Endothelial cell of umbilical vein (primary cell): ENCODE results near the gene NRXN3. TPM values are rescaled to one million over a fixed set of nuclear protein-coding genes. Genes with fewer than 3 reads are reported as not detected.

Experiments used
- BruUV-seq: library from RNA; stranded (reverse); fragments of 400-500 nt; replicated peaks from 2 replicates; lab custom pipeline; 2021; lab: Mats Ljungman, UMichigan
- CTCF ChIA-PET: fragments of 300-600, 350-600 bp; sonication (Branson Sonifier 250); formaldehyde crosslinking; loops from one replicate; lab custom pipeline; 2021; ENCODE audit warnings: antibody characterized with exemption, inconsistent platforms; lab: Charles Lee
- POLR2A ChIA-PET: fragments of 300-600, 350-600 bp; sonication (Branson Sonifier 250); formaldehyde crosslinking; loops from one replicate; lab custom pipeline; 2021; ENCODE audit warnings: antibody characterized with exemption, inconsistent platforms; lab: Charles Lee
- DNase-seq: peaks from one replicate; pipeline ENCODE4 v3.0.0-alpha.2; 2011; ENCODE audit warnings: low read depth, low spot score
- FAIRE-seq: peaks from 2 replicates; lab custom pipeline; 2011; peaks lifted over from hg19 to GRCh38; lab: Jason Lieb, UNC
- H2AFZ ChIP-seq: 2 replicates; pipeline ENCODE4 v1.6.0; 2012; ENCODE audit warnings: low read depth, low read length, control low read depth, inconsistent platforms
- H3K27ac ChIP-seq: 2 replicates; pipeline ENCODE4 v1.5.1; 2011; ENCODE audit warnings: low read depth, mild to moderate bottlenecking, control low read depth, low read length, moderate library complexity; ENCODE audit not compliant: insufficient read depth
- H3K27me3 ChIP-seq, 2 experiments: 2 replicates each; pipeline versions ENCODE4 v1.6.0 to v1.6.1; 2011; ENCODE audit warnings: low read length in 2 of 2, mixed read lengths in 1 of 2; ENCODE audit not compliant: control insufficient read depth in 2 of 2, insufficient read depth in 2 of 2
- H3K36me3 ChIP-seq, 2 experiments: 2 replicates in 1 of 2; 3 replicates in 1 of 2; pipeline ENCODE4 v1.5.1; 2011; ENCODE audit warnings: low read length in 2 of 2, mild to moderate bottlenecking in 1 of 2, moderate library complexity in 1 of 2; ENCODE audit not compliant: control insufficient read depth in 2 of 2, insufficient read depth in 2 of 2; ENCODE audit errors: extremely low read depth in 1 of 2
- H3K4me1 ChIP-seq: 3 replicates; pipeline ENCODE4 v1.5.1; 2011; ENCODE audit warnings: mild to moderate bottlenecking, low read length; ENCODE audit not compliant: control insufficient read depth, insufficient read depth; ENCODE audit errors: extremely low read depth
- H3K4me2 ChIP-seq: 2 replicates; pipeline ENCODE4 v1.6.1; 2011; ENCODE audit warnings: low read length, control low read depth, mixed read lengths; ENCODE audit not compliant: insufficient read depth
- H3K4me3 ChIP-seq, 3 experiments: fragments of 200-600 bp in 1 of 3; sonication (generic), shearing (Covaris generic) in 1 of 3; replicated peaks in 1 of 3; 2 replicates each; pipeline ENCODE4 v1.5.1; 2011 to 2016; ENCODE audit warnings: control low read depth in 3 of 3, low read length in 3 of 3, mild to moderate bottlenecking in 2 of 3, inconsistent platforms in 1 of 3, low read depth in 1 of 3, moderate library complexity in 1 of 3; ENCODE audit not compliant: insufficient read depth in 1 of 3
- H3K79me2 ChIP-seq: 2 replicates; pipeline ENCODE4 v1.6.0; 2012; ENCODE audit warnings: low read length, inconsistent platforms; ENCODE audit not compliant: control insufficient read depth, insufficient read depth
- H3K9ac ChIP-seq: replicated peaks from 2 replicates; pipeline ENCODE3; 2011; ENCODE audit warnings: low read length, control low read depth; ENCODE audit not compliant: insufficient read depth; ENCODE audit errors: extremely low read depth
- H3K9me1 ChIP-seq: replicated peaks from 3 replicates; pipeline ENCODE4 v1.6.0; 2011; ENCODE audit warnings: mild to moderate bottlenecking, low read length; ENCODE audit not compliant: control insufficient read depth, insufficient read depth; ENCODE audit errors: extremely low read depth
- H3K9me3 ChIP-seq: replicated peaks from 2 replicates; pipeline ENCODE4 v1.5.1; 2012; ENCODE audit warnings: low read length, inconsistent platforms; ENCODE audit not compliant: control insufficient read depth, insufficient read depth
- H4K20me1 ChIP-seq: replicated peaks from 2 replicates; pipeline ENCODE3; 2011; ENCODE audit warnings: mild to moderate bottlenecking, low read length; ENCODE audit not compliant: control insufficient read depth, insufficient read depth; ENCODE audit errors: extremely low read depth
- CTCF ChIP-seq, 2 donors: IDR thresholded peaks; 1 replicate in 1 of 2; 2 replicates in 1 of 2; pipeline ENCODE4 v1.5.1; 2011; ENCODE audit warnings: low read length in 2 of 2, mild to moderate bottlenecking in 2 of 2, moderate library complexity in 2 of 2, control low read depth in 1 of 2, inconsistent platforms in 1 of 2, low read depth in 1 of 2; ENCODE audit not compliant: insufficient read depth in 1 of 2; ENCODE audit errors: extremely low read depth in 1 of 2
- EZH2 ChIP-seq: IDR thresholded peaks from 2 replicates; pipeline ENCODE4 v1.6.1; 2012; ENCODE audit warnings: borderline replicate concordance, low read depth, mild to moderate bottlenecking, moderate library complexity, low read length, inconsistent platforms; ENCODE audit not compliant: severe bottlenecking
- FOS ChIP-seq: IDR thresholded peaks from 2 replicates; pipeline ENCODE4 v1.6.1; 2011; ENCODE audit warnings: mild to moderate bottlenecking, low read length, moderate library complexity, borderline replicate concordance; ENCODE audit not compliant: insufficient read depth
- GATA2 ChIP-seq: IDR thresholded peaks from 2 replicates; pipeline ENCODE4 v1.7.0; 2011; ENCODE audit warnings: low read depth, mild to moderate bottlenecking, moderate library complexity, mixed read lengths, low read length; ENCODE audit not compliant: insufficient read length, insufficient read depth
- JUN ChIP-seq: IDR thresholded peaks from 2 replicates; pipeline ENCODE4 v1.6.1; 2011; ENCODE audit warnings: borderline replicate concordance, low read depth; ENCODE audit not compliant: insufficient read length, insufficient read depth
- MAX ChIP-seq: IDR thresholded peaks from 2 replicates; pipeline ENCODE4 v1.6.1; 2011; ENCODE audit not compliant: insufficient read depth, insufficient read length
- MYC ChIP-seq: IDR thresholded peaks from one replicate; pipeline ENCODE4 v1.6.1; 2011; ENCODE audit warnings: mild to moderate bottlenecking, low read depth, low read length
- POLR2A ChIP-seq: IDR thresholded peaks from 2 replicates; pipeline ENCODE4 v1.6.1; 2012; ENCODE audit warnings: low read depth, mild to moderate bottlenecking, control low read depth, low read length
- POLR2AphosphoS5 ChIP-seq: IDR thresholded peaks from 2 replicates; pipeline ENCODE4 v1.6.1; 2012; ENCODE audit warnings: low read depth, mild to moderate bottlenecking, control low read depth, low read length, moderate library complexity; ENCODE audit not compliant: insufficient read depth
- dilution Hi-C: fragments of 300-500 bp; cut with MboI; formaldehyde crosslinking; loops from one replicate; pipeline ENCODE4 v1.15.0; 2019; ENCODE audit warnings: low sequenced_read_pairs; ENCODE audit not compliant: extremely low pct_ligation_motif_present
- intact Hi-C: fragments of 100-400 bp; cut with micrococcal nuclease; formaldehyde crosslinking; loops from one replicate; pipeline ENCODE4 v1.10.0; 2022
- polyA plus RNA-seq, 4 experiments: library from polyadenylated mRNA; depleted of rRNA in 3 of 4; stranded (reverse) in 3 of 4; unstranded in 1 of 4; fragments of >200 nt; gene quantifications; 2 replicates each; pipeline versions ENCODE4 v1.2.1 to v1.2.3, GENCODE V29; 2011 to 2012; ENCODE audit warnings: missing spikeins in 1 of 4
- total RNA-seq: library from RNA; stranded (reverse); gene quantifications from 2 replicates; pipeline ENCODE4 v1.2.3, GENCODE V29; 2021

NRXN3 gene
- total and polyA plus RNA-seq, 2 donors (not counting 3 experiments of a cell fraction or from before 2014, with no cell fraction given) = 0.72 to 4.2 TPM

GRCh38 chr14:78652727-78653126 is 482.6 kb downstream of the NRXN3 start:
- H3K27ac ChIP-seq = no peak overlapping the region
- intact Hi-C loops (no loop called here), dilution Hi-C loops (no loop called here)
- no peak overlapping the region for H3K4me2 ChIP-seq
- POLR2A ChIA-PET = no interaction called here
- H3K4me1 ChIP-seq = no peaks in the 10 kb centered on the region
- H3K9me1 ChIP-seq = no peaks in the 10 kb centered on the region
- no peaks in the 10 kb centered on the region for H3K27me3 ChIP-seq
- no peaks in the 10 kb centered on the region for H3K79me2 ChIP-seq
- no peaks in the 10 kb centered on the region for H4K20me1 ChIP-seq
- CTCF ChIA-PET = interaction anchor here (1.0 kb wide), 1 partner anchor 11 kb away, joined by 3 read pairs; no protein-coding TSS in a partner anchor
- TF ChIP-seq FOS (no peak), POLR2AphosphoS5 (no peak), MAX (no peak), EZH2 (no peak), POLR2A (no peak), CTCF (IDR thresholded peaks at IDR 0.05; ENCODE audit: extremely low read depth in 1 of 2, insufficient read depth in 1 of 2, low read depth in 1 of 2, low read length in 2 of 2) (no peak), GATA2 (no peak), MYC (no peak), JUN (no peak)
- H3K9me3 ChIP-seq = no peaks in the 10 kb centered on the region
- FAIRE-seq (no peak), DNase-seq (no peak)
- no peak overlapping the region for H3K4me3 ChIP-seq
- BruUV-seq = no TSS peak
- no peaks in the 10 kb centered on the region for H3K36me3 ChIP-seq
- H2AFZ ChIP-seq = no peak overlapping the region
- no peak overlapping the region for H3K9ac ChIP-seq
